Measurements from ENCODE around the gene GHR.

GHR gene

DNA sequence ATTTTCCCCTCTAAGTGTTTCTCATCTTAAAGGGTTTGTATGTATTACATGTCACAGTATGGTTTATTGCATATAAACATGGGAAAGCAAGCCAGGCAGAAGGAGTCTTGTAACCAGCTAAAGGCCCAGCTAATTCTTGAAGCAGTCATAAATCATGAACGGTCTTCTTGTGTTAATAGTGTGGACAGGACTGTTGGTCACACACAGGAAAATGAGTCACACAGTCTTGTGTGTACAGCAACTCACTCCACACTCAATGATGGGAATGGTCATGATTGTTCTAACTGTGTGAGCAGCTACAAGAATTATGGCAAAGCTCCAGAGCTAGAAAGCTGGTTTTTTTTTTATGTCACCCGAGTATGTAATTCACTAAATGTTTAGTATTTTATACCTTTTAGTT is 123.9 kb downstream of the GHR start:
- Histone ChIP-seq H3K4me3 (ENCODE audit: low read depth in 1 of 2, low read length in 2 of 2) (no peak overlapping the region), H3K4me2 (ENCODE audit: insufficient read depth, low read length) (no peak overlapping the region), H3K4me1 (ENCODE audit: insufficient read depth, low read length) (no peaks in the 10 kb centered on the region), H3K36me3 (ENCODE audit: insufficient read depth, low read length) (no peaks in the 10 kb centered on the region), H4K20me1 (ENCODE audit: insufficient read depth, low read length) (no peaks in the 10 kb centered on the region), H3K79me2 (ENCODE audit: insufficient read depth, low read length) (no peaks in the 10 kb centered on the region), H2AFZ (ENCODE audit: low read depth, low read length) (no peak overlapping the region), H3K9me3 (ENCODE audit: insufficient read depth, low read length, severe bottlenecking) (no peaks in the 10 kb centered on the region), H3K27ac (ENCODE audit: low read length) (no peak overlapping the region), H3K9ac (ENCODE audit: low read depth, low read length) (no peak overlapping the region), H3K27me3 (ENCODE audit: insufficient read depth, low read length, poor library complexity) (no peaks in the 10 kb centered on the region)
- ATAC-seq (ENCODE audit: insufficient read depth, low read depth) (no peak), DNase-seq (no peak)
- TF ChIP-seq CTCF (IDR thresholded peaks at IDR 0.05; ENCODE audit: borderline replicate concordance, extremely low read depth, low read length, poor library complexity, severe bottlenecking) (no peak), EZH2 (IDR thresholded peaks at IDR 0.05; ENCODE audit: borderline replicate concordance, low read depth, low read length, severe bottlenecking) (no peak)

- Histone ChIP-seq H3K36me3 (ENCODE audit: insufficient read depth, low read length) (no peaks in the 10 kb centered on the region), H3K9me3 (ENCODE audit: insufficient read depth, low read length, severe bottlenecking) (no peaks in the 10 kb centered on the region), H3K79me2 (ENCODE audit: insufficient read depth, low read length) (no peaks in the 10 kb centered on the region), H4K20me1 (ENCODE audit: insufficient read depth, low read length) (no peaks in the 10 kb centered on the region), H3K4me3 (ENCODE audit: low read depth in 1 of 2, low read length in 2 of 2) (no peak overlapping the region), H2AFZ (ENCODE audit: low read depth, low read length) (no peak overlapping the region), H3K9ac (ENCODE audit: low read depth, low read length) (no peak overlapping the region), H3K27ac (ENCODE audit: low read length) (no peak overlapping the region), H3K4me1 (ENCODE audit: insufficient read depth, low read length) (no peaks in the 10 kb centered on the region), H3K4me2 (ENCODE audit: insufficient read depth, low read length) (no peak overlapping the region), H3K27me3 (ENCODE audit: insufficient read depth, low read length, poor library complexity) (no peaks in the 10 kb centered on the region)
- TF ChIP-seq CTCF (IDR thresholded peaks at IDR 0.05; ENCODE audit: borderline replicate concordance, extremely low read depth, low read length, poor library complexity, severe bottlenecking) (no peak), EZH2 (IDR thresholded peaks at IDR 0.05; ENCODE audit: borderline replicate concordance, low read depth, low read length, severe bottlenecking) (no peak)
- ATAC-seq (ENCODE audit: insufficient read depth, low read depth) (no peak), DNase-seq (no peak)
Observed at GRCh38 chr5:42547894-42548293, 124.7 kb downstream of the GHR start.

DNA sequence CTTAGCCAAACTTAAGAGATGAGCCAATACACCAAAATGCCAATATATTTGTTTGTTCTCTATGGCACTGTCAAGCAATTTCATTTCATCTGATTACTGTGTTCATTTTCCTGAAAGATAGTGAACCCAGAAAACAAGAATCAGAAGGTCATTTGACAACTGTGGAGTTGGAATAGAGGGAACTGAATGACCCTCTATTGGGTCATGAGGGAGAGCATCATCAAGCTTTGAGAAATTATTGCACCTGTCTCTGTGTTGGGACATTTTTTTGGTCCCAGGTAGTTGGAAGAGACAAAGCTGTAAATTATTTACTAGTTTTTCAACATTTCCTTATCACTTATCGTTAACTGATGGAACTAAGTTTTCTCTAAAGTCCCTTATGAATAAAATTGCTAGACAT is 129.4 kb downstream of the GHR start:
- TF ChIP-seq EZH2 (IDR thresholded peaks at IDR 0.05; ENCODE audit: borderline replicate concordance, low read depth, low read length, severe bottlenecking), result no peak
- TF ChIP-seq CTCF (IDR thresholded peaks at IDR 0.05; ENCODE audit: borderline replicate concordance, extremely low read depth, low read length, poor library complexity, severe bottlenecking), result no peak
- Histone ChIP-seq H3K36me3 (ENCODE audit: insufficient read depth, low read length) (no peaks in the 10 kb centered on the region), H4K20me1 (ENCODE audit: insufficient read depth, low read length) (no peaks in the 10 kb centered on the region), H2AFZ (ENCODE audit: low read depth, low read length) (no peak overlapping the region), H3K27ac (ENCODE audit: low read length) (no peak overlapping the region), H3K9me3 (ENCODE audit: insufficient read depth, low read length, severe bottlenecking) (no peaks in the 10 kb centered on the region), H3K9ac (ENCODE audit: low read depth, low read length) (no peak overlapping the region), H3K4me1 (ENCODE audit: insufficient read depth, low read length) (no peaks in the 10 kb centered on the region), H3K79me2 (ENCODE audit: insufficient read depth, low read length) (no peaks in the 10 kb centered on the region), H3K4me2 (ENCODE audit: insufficient read depth, low read length) (no peak overlapping the region), H3K27me3 (ENCODE audit: insufficient read depth, low read length, poor library complexity) (no peaks in the 10 kb centered on the region), H3K4me3 (ENCODE audit: low read depth in 1 of 2, low read length in 2 of 2) (no peak overlapping the region)
- DNase-seq (no peak), ATAC-seq (ENCODE audit: insufficient read depth, low read depth) (no peak)

DNA sequence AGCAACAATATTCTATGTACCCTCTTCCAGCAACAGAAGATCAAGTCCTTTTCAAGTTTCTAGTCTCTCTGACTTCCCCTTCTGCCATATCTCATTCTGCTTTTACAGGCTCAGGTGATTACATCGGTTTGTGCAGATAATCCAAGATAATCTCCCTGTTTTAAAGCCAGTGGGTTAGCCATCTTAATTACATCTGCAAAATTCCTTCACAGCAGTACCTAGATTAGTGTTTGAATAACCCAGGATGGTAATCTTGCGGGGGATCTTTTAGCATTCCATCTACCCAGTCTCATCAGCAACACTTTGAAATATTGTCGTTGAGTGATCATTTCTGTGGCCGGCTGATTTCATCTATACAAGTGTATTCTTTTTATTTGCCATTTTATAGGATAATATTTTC is 130.2 kb downstream of the GHR start:
- no peaks in the 10 kb centered on the region for H3K4me1 ChIP-seq (ENCODE audit: insufficient read depth, low read length)
- H3K79me2 ChIP-seq (ENCODE audit: insufficient read depth, low read length), result no peaks in the 10 kb centered on the region
- ATAC-seq (ENCODE audit: insufficient read depth, low read depth) (no peak), DNase-seq (no peak)
- no peaks in the 10 kb centered on the region for H3K36me3 ChIP-seq (ENCODE audit: insufficient read depth, low read length)
- H4K20me1 ChIP-seq (ENCODE audit: insufficient read depth, low read length), result no peaks in the 10 kb centered on the region
- H3K4me3 ChIP-seq (ENCODE audit: low read depth in 1 of 2, low read length in 2 of 2), result no peak overlapping the region
- no peak overlapping the region for H3K9ac ChIP-seq (ENCODE audit: low read depth, low read length)
- H3K27ac ChIP-seq (ENCODE audit: low read length), result no peak overlapping the region
- H3K4me2 ChIP-seq (ENCODE audit: insufficient read depth, low read length), result no peak overlapping the region
- H3K27me3 ChIP-seq (ENCODE audit: insufficient read depth, low read length, poor library complexity), result no peaks in the 10 kb centered on the region
- no peak for TF ChIP-seq CTCF (IDR thresholded peaks at IDR 0.05; ENCODE audit: borderline replicate concordance, extremely low read depth, low read length, poor library complexity, severe bottlenecking)
- no peak for TF ChIP-seq EZH2 (IDR thresholded peaks at IDR 0.05; ENCODE audit: borderline replicate concordance, low read depth, low read length, severe bottlenecking)
- H2AFZ ChIP-seq (ENCODE audit: low read depth, low read length), result no peak overlapping the region
- H3K9me3 ChIP-seq (ENCODE audit: insufficient read depth, low read length, severe bottlenecking), result no peaks in the 10 kb centered on the region

Data from DND-41 (cell line).